Thymus (tissue), 14 donors: Measurements from ENCODE around the gene MYH9. TPM values are rescaled to one million over a fixed set of nuclear protein-coding genes. Genes with fewer than 3 reads are reported as not detected.
"Not testable (repeated sequence)": the region's sequence is repeated elsewhere in the genome, so short reads cannot be mapped to it uniquely, and the experiment has no call there.

ENCODE experiments used
- DNase-seq, 9 donors: peaks; one replicate each; pipeline ENCODE4 v3.0.0-alpha.2; 2013; ENCODE audit warnings: low spot score in 9 of 9, low read depth in 6 of 9, missing footprints in 1 of 9
- H3K27ac ChIP-seq, 2 donors: one replicate each; pipeline ENCODE4 v1.5.1; 2013; ENCODE audit warnings: control low read depth in 1 of 2, low read depth in 1 of 2, low read length in 1 of 2, mild to moderate bottlenecking in 1 of 2, moderate library complexity in 1 of 2
- H3K27me3 ChIP-seq, 2 donors: one replicate each; pipeline ENCODE4 v1.5.1; 2013; ENCODE audit warnings: low read length in 1 of 2; ENCODE audit not compliant: control insufficient read depth in 2 of 2, insufficient read depth in 1 of 2
- H3K36me3 ChIP-seq, 2 donors: one replicate each; pipeline ENCODE4 v1.5.1; 2013; ENCODE audit warnings: low read length in 1 of 2, mild to moderate bottlenecking in 1 of 2, moderate library complexity in 1 of 2; ENCODE audit not compliant: control insufficient read depth in 2 of 2, insufficient read depth in 2 of 2
- H3K4me1 ChIP-seq, 2 donors: one replicate each; pipeline ENCODE4 v1.5.1; 2013; ENCODE audit warnings: low read length in 2 of 2; ENCODE audit not compliant: control insufficient read depth in 2 of 2, insufficient read depth in 2 of 2
- H3K4me3 ChIP-seq, 2 donors: one replicate each; pipeline ENCODE4 v1.5.1; 2013; ENCODE audit warnings: low read length in 2 of 2, control low read depth in 1 of 2, mild to moderate bottlenecking in 1 of 2
- H3K9me3 ChIP-seq, 2 donors: one replicate each; pipeline ENCODE4 v1.5.1; 2013; ENCODE audit warnings: low read length in 1 of 2, mild to moderate bottlenecking in 1 of 2; ENCODE audit not compliant: control insufficient read depth in 2 of 2, insufficient read depth in 1 of 2
- WGBS: extraction: QIAGEN DNeasy Blood & Tissue Kit; methylation state at CpG from one replicate; pipeline ENCODE4 v1.1.7; 2013; 5-methylcytosine and 5-hydroxymethylcytosine counted together
- long read RNA-seq, 10 donors: transcript quantifications; one replicate each; lab custom pipeline, GENCODE V29; 2026
- polyA plus RNA-seq: library from polyadenylated mRNA; stranded (reverse); fragments of 200-250 nt; gene quantifications from one replicate; pipeline ENCODE4 v1.2.3, GENCODE V29; 2013
- total RNA-seq: library from RNA; stranded (reverse); fragments of 120-200 nt; gene quantifications from one replicate; pipeline ENCODE4 v1.2.4, GENCODE V29; 2013
- donor health status: healthy.

Gene MYH9
- total RNA-seq (123 TPM), polyA plus RNA-seq (155 TPM)
- long read RNA-seq, donor 1, result 0 reads
- long read RNA-seq, donor 2, full-length matches to known transcripts, result 4 of 103 reads
- long read RNA-seq, donor 2, partial matches to known transcripts, result 99 of 103 reads
- long read RNA-seq, donor 2, other reads (novel, unspliced or antisense), result 0 of 103 reads
- long read RNA-seq, donor 3, full-length matches to known transcripts, result 2 of 9 reads
- long read RNA-seq, donor 3, partial matches to known transcripts, result 7 of 9 reads
- long read RNA-seq, donor 3, other reads (novel, unspliced or antisense), result 0 of 9 reads
- long read RNA-seq, donor 4, full-length matches to known transcripts, result 2 of 54 reads
- long read RNA-seq, donor 4, partial matches to known transcripts, result 47 of 54 reads
- long read RNA-seq, donor 4, other reads (novel, unspliced or antisense), result 5 of 54 reads
- long read RNA-seq, donor 5, full-length matches to known transcripts, result 5 of 48 reads
- long read RNA-seq, donor 5, partial matches to known transcripts, result 32 of 48 reads
- long read RNA-seq, donor 5, other reads (novel, unspliced or antisense), result 11 of 48 reads
- long read RNA-seq, donor 6, full-length matches to known transcripts, result 5 of 26 reads
- long read RNA-seq, donor 6, partial matches to known transcripts, result 21 of 26 reads
- long read RNA-seq, donor 6, other reads (novel, unspliced or antisense), result 0 of 26 reads
- long read RNA-seq, donor 7, partial matches to known transcripts, result 11 of 12 reads
- long read RNA-seq, donor 7, other reads (novel, unspliced or antisense), result 0 of 12 reads
- long read RNA-seq, donor 8, result 0 reads
- long read RNA-seq, donor 9, full-length matches to known transcripts, result 1 of 6 reads
- long read RNA-seq, donor 9, partial matches to known transcripts, result 5 of 6 reads
- long read RNA-seq, donor 9, other reads (novel, unspliced or antisense), result 0 of 6 reads
- long read RNA-seq, donor 10, full-length matches to known transcripts, result 1 of 24 reads
- long read RNA-seq, donor 10, partial matches to known transcripts, result 23 of 24 reads
- long read RNA-seq, donor 10, other reads (novel, unspliced or antisense), result 0 of 24 reads

- DNase-seq, result peak; percentile 98 to 100 (median 100)
- Histone ChIP-seq H3K4me3 (peak within 1 kb of the TSS; percentile 79 to 92), H3K27me3 (no peaks in the 10 kb centered on the region), H3K27ac (peak within 1 kb of the TSS; percentile 96 to 99), H3K4me1 (peaks cover 9 to 35% of the 10 kb centered on the region in 2 donors), H3K36me3 (peaks cover 5 to 6% of the 10 kb centered on the region in 2 donors), H3K9me3 (no peaks in the 10 kb centered on the region)
- 5% methylated on average over 52 of the region's 52 CpGs for WGBS
These were observed at the start of gene MYH9 for GRCh38 chr22:36387959-36388726. MYH9 (minus strand) TSS chr22:36387967; CDS start chr22:36349236, 38,731 bp downstream.

- Histone ChIP-seq H3K27ac (peak overlapping the region; percentile 77 to 86), H3K27me3 (no peaks in the 10 kb centered on the region), H3K4me1 (peaks cover 19 to 40% of the 10 kb centered on the region in 2 donors), H3K4me3 (no peak overlapping the region), H3K9me3 (peaks cover 0 to 5% of the 10 kb centered on the region in 2 donors), H3K36me3 (no peaks in the 10 kb centered on the region)
- WGBS, result 2% methylated on average over 16 of the region's 16 CpGs
- DNase-seq, result peak in 7 of 9 donors; percentile 33 to 88 (median 71)
These were observed 48.0 kb upstream of the MYH9 start for GRCh38 chr22:36435516-36436415.

- H3K4me3 ChIP-seq, result no peak overlapping the region
- no peak overlapping the region for H3K27ac ChIP-seq
- no peaks in the 10 kb centered on the region for H3K27me3 ChIP-seq
- H3K36me3 ChIP-seq, result no peaks in the 10 kb centered on the region
- peaks cover 19 to 40% of the 10 kb centered on the region in 2 donors for H3K4me1 ChIP-seq
- peaks cover 0 to 5% of the 10 kb centered on the region in 2 donors for H3K9me3 ChIP-seq
- WGBS, result 89% methylated on average over 14 of the region's 14 CpGs
- DNase-seq, result no peak
These were observed 45.8 kb upstream of the MYH9 start for GRCh38 chr22:36433318-36434231.

- no peak overlapping the region for H3K4me3 ChIP-seq
- peaks cover 0 to 5% of the 10 kb centered on the region in 2 donors for H3K9me3 ChIP-seq
- WGBS, result 95% methylated on average over 15 of the region's 15 CpGs
- DNase-seq, result no peak
- H3K4me1 ChIP-seq, result peaks cover 19 to 40% of the 10 kb centered on the region in 2 donors
- no peaks in the 10 kb centered on the region for H3K27me3 ChIP-seq
- no peaks in the 10 kb centered on the region for H3K36me3 ChIP-seq
- no peak overlapping the region for H3K27ac ChIP-seq
These were observed 45.0 kb upstream of the MYH9 start for GRCh38 chr22:36432592-36433317.

- WGBS, result 91% methylated on average over 9 of the region's 9 CpGs
- Histone ChIP-seq H3K9me3 (peaks cover 0 to 5% of the 10 kb centered on the region in 2 donors), H3K4me3 (no peak overlapping the region), H3K36me3 (no peaks in the 10 kb centered on the region), H3K27ac (no peak overlapping the region), H3K27me3 (no peaks in the 10 kb centered on the region), H3K4me1 (peaks cover 16 to 37% of the 10 kb centered on the region in 2 donors)
- no peak for DNase-seq
These were observed 44.2 kb upstream of the MYH9 start for GRCh38 chr22:36431977-36432376.

- Histone ChIP-seq H3K4me1 (peaks cover 9 to 36% of the 10 kb centered on the region in 2 donors), H3K9me3 (peaks cover 0 to 5% of the 10 kb centered on the region in 2 donors), H3K4me3 (no peak overlapping the region), H3K27me3 (no peaks in the 10 kb centered on the region), H3K36me3 (no peaks in the 10 kb centered on the region), H3K27ac (no peak overlapping the region)
- 92% methylated on average over 9 of the region's 9 CpGs for WGBS
- DNase-seq, result no peak
These were observed 43.1 kb upstream of the MYH9 start for GRCh38 chr22:36430863-36431262.

GRCh38 chr22:36427952-36428351, 40.2 kb upstream of the MYH9 start:
- not testable (repeated sequence) for H3K4me3 ChIP-seq, H3K36me3 ChIP-seq, H3K9me3 ChIP-seq, H3K27me3 ChIP-seq, DNase-seq, H3K27ac ChIP-seq
- WGBS, result 98% methylated on average over 11 of the region's 11 CpGs
- peaks cover 4 to 31% of the 10 kb centered on the region in 2 donors for H3K4me1 ChIP-seq
